Lower leg skin (tissue), 3 donors: ENCODE measurements around the gene GLT8D2.

Experiments used
- POLR2A ChIP-seq, 2 donors: fragments of 450-650 bp; IDR thresholded peaks; one replicate each; pipeline ENCODE4 v1.6.1; 2016 to 2017; ENCODE audit warnings: antibody characterized with exemption in 2 of 2, mild to moderate bottlenecking in 1 of 2, moderate library complexity in 1 of 2
- TF ChIP-seq, protein P1 (sequence below), 3 donors: fragments of 450-650 bp; IDR thresholded peaks; one replicate each; pipeline ENCODE4 v1.5.1; 2016; ENCODE audit warnings: antibody characterized with exemption in 3 of 3, mild to moderate bottlenecking in 3 of 3, moderate library complexity in 2 of 3

- no peak for TF ChIP-seq POLR2A (IDR thresholded peaks at IDR 0.05)
- TF ChIP-seq, protein P1, sequence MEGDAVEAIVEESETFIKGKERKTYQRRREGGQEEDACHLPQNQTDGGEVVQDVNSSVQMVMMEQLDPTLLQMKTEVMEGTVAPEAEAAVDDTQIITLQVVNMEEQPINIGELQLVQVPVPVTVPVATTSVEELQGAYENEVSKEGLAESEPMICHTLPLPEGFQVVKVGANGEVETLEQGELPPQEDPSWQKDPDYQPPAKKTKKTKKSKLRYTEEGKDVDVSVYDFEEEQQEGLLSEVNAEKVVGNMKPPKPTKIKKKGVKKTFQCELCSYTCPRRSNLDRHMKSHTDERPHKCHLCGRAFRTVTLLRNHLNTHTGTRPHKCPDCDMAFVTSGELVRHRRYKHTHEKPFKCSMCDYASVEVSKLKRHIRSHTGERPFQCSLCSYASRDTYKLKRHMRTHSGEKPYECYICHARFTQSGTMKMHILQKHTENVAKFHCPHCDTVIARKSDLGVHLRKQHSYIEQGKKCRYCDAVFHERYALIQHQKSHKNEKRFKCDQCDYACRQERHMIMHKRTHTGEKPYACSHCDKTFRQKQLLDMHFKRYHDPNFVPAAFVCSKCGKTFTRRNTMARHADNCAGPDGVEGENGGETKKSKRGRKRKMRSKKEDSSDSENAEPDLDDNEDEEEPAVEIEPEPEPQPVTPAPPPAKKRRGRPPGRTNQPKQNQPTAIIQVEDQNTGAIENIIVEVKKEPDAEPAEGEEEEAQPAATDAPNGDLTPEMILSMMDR (IDR thresholded peaks at IDR 0.05), result no peak
These were observed 7.4 kb downstream of the GLT8D2 start for GRCh38 chr12:104042580-104042979.
